ENCODE measurements around the gene LRRC26. TPM values are rescaled to one million over a fixed set of nuclear protein-coding genes. Genes with fewer than 3 reads are reported as not detected.

Gene LRRC26
- total and polyA plus RNA-seq, 8 donors = 1.00 to 440 (median 5.7) TPM; not detected in 2

DNA sequence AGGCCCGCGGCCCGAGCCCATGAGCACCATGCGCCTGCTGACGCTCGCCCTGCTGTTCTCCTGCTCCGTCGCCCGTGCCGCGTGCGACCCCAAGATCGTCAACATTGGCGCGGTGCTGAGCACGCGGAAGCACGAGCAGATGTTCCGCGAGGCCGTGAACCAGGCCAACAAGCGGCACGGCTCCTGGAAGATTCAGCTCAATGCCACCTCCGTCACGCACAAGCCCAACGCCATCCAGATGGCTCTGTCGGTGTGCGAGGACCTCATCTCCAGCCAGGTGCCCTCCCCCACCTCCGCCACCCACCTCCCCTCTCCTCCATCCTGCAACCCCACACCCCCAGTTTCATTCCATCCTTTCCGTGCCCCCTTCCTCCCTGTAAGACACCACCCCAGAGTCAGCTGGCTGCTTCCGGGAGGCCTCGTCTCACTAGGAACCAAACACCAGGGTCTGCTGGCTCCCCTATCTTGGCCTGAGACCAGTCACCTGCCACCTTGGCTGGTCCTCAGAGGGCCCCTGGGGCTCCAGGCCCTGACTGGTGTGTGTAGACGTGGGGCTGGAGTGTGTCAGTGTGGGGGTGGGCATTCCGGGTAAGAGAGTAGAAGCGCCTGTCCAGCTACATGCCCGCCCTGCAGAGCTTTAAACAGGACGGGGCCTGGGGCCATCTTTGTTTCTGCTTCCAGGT lies 30.2 kb downstream of the LRRC26 start:
- Histone ChIP-seq H3K27me3 (peaks cover 50 to 99% (median 80%) of the 10 kb centered on the region in 3 donors), H3K4me3 (no peak overlapping the region), H3K36me3 (no peaks in the 10 kb centered on the region), H3K4me1 (peaks cover 7 to 11% (median 10%) of the 10 kb centered on the region in 4 donors), H3K9me3 (no peaks in the 10 kb centered on the region), H3K27ac (no peak overlapping the region)
- TF ChIP-seq EP300 (IDR thresholded peaks at IDR 0.05) (no peak), POLR2A (IDR thresholded peaks at IDR 0.05) (no peak), POLR2AphosphoS5 (IDR thresholded peaks at IDR 0.05) (no peak)
- TF ChIP-seq, protein P1, sequence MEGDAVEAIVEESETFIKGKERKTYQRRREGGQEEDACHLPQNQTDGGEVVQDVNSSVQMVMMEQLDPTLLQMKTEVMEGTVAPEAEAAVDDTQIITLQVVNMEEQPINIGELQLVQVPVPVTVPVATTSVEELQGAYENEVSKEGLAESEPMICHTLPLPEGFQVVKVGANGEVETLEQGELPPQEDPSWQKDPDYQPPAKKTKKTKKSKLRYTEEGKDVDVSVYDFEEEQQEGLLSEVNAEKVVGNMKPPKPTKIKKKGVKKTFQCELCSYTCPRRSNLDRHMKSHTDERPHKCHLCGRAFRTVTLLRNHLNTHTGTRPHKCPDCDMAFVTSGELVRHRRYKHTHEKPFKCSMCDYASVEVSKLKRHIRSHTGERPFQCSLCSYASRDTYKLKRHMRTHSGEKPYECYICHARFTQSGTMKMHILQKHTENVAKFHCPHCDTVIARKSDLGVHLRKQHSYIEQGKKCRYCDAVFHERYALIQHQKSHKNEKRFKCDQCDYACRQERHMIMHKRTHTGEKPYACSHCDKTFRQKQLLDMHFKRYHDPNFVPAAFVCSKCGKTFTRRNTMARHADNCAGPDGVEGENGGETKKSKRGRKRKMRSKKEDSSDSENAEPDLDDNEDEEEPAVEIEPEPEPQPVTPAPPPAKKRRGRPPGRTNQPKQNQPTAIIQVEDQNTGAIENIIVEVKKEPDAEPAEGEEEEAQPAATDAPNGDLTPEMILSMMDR (IDR thresholded peaks at IDR 0.05) = no peak
- intact Hi-C loops (cut with DNase I; ENCODE audit: low total_unique reads) = no loop called here
- 32 to 50% (median 36%) methylated on average over 22 to 37 of the region's 37 CpGs for WGBS, 5 donors
- DNase-seq = no peak

DNA sequence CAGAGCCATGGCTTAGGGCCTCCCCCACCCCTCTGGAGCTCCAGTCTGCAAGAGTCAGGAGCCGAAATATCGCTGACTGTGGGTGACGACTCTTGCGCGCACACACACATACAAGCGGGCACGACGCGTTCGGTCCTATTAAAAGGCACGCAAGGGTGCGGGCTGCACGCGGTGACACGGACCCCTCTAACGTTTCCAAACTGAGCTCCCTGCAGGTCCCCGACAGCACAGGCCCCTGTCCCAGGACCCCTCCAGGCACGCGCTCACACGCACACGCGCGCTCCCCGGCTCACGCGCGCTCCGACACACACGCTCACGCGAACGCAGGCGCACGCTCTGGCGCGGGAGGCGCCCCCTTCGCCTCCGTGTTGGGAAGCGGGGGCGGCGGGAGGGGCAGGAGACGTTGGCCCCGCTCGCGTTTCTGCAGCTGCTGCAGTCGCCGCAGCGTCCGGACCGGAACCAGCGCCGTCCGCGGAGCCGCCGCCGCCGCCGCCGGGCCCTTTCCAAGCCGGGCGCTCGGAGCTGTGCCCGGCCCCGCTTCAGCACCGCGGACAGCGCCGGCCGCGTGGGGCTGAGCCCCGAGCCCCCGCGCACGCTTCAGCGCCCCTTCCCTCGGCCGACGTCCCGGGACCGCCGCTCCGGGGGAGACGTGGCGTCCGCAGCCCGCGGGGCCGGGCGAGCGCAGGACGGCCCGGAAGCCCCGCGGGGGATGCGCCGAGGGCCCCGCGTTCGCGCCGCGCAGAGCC lies 31.0 kb downstream of the LRRC26 start, which contains the start of gene GRIN1:
TSS of gene GRIN1 (plus strand) at position 433 of the 746 bp plus-strand sequence. CDS start 333 bp downstream, outside the sequence.
- intact Hi-C loops (cut with DNase I; ENCODE audit: low total_unique reads) = no loop called here
- WGBS, 5 donors = 5 to 11% (median 7%) methylated on average over 21 to 104 of the region's 104 CpGs
- no peak for TF ChIP-seq EP300 (IDR thresholded peaks at IDR 0.05)
- no peak for TF ChIP-seq POLR2A (IDR thresholded peaks at IDR 0.05)
- TF ChIP-seq POLR2AphosphoS5 (IDR thresholded peaks at IDR 0.05) = no peak
- TF ChIP-seq, protein P1 (IDR thresholded peaks at IDR 0.05) = no peak
- H3K9me3 ChIP-seq = no peaks in the 10 kb centered on the region
- H3K4me1 ChIP-seq = peaks cover 7 to 11% (median 10%) of the 10 kb centered on the region in 4 donors
- peaks cover 50 to 99% (median 80%) of the 10 kb centered on the region in 3 donors for H3K27me3 ChIP-seq
- H3K36me3 ChIP-seq = no peaks in the 10 kb centered on the region
- DNase-seq = peak in 1 of 2 donors; percentile 85
- peak within 1 kb of the TSS in 1 of 4 donors; percentile 20 for H3K4me3 ChIP-seq
- no peak within 1 kb of the TSS for H3K27ac ChIP-seq

DNA sequence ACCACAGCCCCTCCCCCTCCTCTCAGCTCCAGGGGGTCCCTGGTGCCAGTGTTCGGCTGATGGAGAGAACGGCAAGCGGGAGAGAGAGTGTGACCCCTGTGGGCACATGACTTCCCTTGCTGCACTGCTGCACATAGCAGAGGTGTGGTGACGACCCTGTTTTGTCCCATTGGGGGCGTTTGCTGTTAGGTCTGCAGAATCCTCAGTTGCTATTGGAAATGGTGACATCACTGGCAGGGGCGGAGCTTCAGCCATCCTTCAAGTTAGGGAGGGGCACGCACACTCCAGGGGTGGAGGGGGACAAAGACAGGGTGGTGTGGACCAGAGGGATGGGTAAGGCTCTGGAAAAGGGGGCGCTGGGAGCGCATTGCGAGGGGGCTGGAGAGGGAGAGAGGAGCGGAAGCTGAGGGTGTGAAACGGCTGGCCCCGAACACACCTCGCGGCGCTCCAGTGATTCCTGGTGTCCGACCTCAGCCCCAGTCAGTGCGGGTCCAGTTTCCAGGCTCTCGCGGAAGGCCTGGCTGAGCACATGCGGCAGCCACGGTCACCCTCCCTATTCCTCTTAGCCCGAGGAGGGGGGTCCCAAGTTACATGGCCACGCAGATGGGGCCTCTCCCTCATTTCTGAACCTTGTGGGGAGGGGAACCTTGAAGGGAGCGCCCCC lies 31.7 kb downstream of the LRRC26 start:
- Histone ChIP-seq H3K36me3 (no peaks in the 10 kb centered on the region), H3K27me3 (peaks cover 50 to 99% (median 76%) of the 10 kb centered on the region in 3 donors), H3K27ac (no peak overlapping the region), H3K4me1 (peaks cover 7 to 11% (median 10%) of the 10 kb centered on the region in 4 donors), H3K9me3 (no peaks in the 10 kb centered on the region), H3K4me3 (no peak overlapping the region)
- TF ChIP-seq EP300 (IDR thresholded peaks at IDR 0.05) (no peak), POLR2A (IDR thresholded peaks at IDR 0.05) (no peak), POLR2AphosphoS5 (IDR thresholded peaks at IDR 0.05) (no peak)
- TF ChIP-seq, protein P1 (IDR thresholded peaks at IDR 0.05) = no peak
- peak in 1 of 2 donors; percentile 44 for DNase-seq
- WGBS, 5 donors = 9 to 19% (median 15%) methylated on average over 20 to 25 of the region's 25 CpGs
- intact Hi-C loops (cut with DNase I; ENCODE audit: low total_unique reads) = no loop called here

Data from stomach (tissue), 9 donors.